ENCODE measurements around the gene GPHN. TPM values are rescaled to one million over a fixed set of nuclear protein-coding genes. Genes with fewer than 3 reads are reported as not detected.
"Not testable (repeated sequence)": the region's sequence is repeated elsewhere in the genome, so short reads cannot be mapped to it uniquely, and the experiment has no call there.

The GPHN gene
- total and polyA plus RNA-seq, 2 experiments from 2014 or later = 15.1 to 20.1 TPM

DNA sequence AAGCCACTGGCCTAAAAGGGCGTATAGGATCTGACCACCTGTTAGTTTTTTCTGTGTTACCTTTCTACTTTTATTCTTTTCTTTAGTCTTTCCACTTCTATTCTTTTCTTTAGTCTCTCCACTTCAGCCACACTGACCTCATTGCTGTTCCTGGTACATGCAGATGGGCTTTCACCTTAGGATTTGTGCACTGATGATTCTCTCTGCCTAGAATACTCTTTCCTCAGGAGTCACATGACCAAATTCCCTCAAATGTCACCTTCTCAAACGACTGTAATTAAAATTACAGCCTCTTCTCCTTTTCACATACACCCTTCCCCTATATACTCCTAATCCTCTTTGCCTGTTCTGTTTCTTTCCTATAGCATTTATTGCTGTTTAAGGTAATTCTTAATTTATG, 36.0 kb downstream of the GPHN start:
- TF ChIP-seq, protein P1, sequence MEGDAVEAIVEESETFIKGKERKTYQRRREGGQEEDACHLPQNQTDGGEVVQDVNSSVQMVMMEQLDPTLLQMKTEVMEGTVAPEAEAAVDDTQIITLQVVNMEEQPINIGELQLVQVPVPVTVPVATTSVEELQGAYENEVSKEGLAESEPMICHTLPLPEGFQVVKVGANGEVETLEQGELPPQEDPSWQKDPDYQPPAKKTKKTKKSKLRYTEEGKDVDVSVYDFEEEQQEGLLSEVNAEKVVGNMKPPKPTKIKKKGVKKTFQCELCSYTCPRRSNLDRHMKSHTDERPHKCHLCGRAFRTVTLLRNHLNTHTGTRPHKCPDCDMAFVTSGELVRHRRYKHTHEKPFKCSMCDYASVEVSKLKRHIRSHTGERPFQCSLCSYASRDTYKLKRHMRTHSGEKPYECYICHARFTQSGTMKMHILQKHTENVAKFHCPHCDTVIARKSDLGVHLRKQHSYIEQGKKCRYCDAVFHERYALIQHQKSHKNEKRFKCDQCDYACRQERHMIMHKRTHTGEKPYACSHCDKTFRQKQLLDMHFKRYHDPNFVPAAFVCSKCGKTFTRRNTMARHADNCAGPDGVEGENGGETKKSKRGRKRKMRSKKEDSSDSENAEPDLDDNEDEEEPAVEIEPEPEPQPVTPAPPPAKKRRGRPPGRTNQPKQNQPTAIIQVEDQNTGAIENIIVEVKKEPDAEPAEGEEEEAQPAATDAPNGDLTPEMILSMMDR (IDR thresholded peaks at IDR 0.05; ENCODE audit: low read depth, low read length) = no peak
- Histone ChIP-seq H3K36me3 (no peaks in the 10 kb centered on the region), H3K4me1 (ENCODE audit: low read depth) (no peaks in the 10 kb centered on the region), H3K9me3 (ENCODE audit: low read depth) (no peaks in the 10 kb centered on the region), H3K27me3 (no peaks in the 10 kb centered on the region), H3K27ac (no peak overlapping the region), H3K4me3 (no peak overlapping the region)
- no peak for DNase-seq (ENCODE audit: low read depth in 1 of 2, low spot score in 1 of 2)

DNA sequence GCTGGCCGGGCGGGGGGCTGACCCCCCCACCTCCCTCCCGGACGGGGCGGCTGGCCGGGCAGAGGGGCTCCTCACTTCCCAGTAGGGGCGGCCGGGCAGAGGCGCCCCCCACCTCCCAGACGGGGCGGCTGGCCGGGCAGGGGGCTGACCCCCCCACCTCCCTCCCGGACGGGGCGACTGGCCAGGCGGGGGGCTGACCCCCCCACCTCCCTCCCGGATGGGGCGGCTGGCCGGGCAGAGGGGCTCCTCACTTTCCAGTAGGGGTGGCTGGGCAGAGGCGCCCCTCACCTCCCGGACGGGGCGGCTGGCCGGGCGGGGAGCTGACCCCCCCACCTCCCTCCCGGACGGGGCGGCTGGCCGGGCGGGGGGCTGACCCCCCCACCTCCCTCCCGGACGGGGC, 37.2 kb downstream of the GPHN start:
- not testable (repeated sequence) for H3K9me3 ChIP-seq (ENCODE audit: low read depth); H3K27me3 ChIP-seq; DNase-seq (ENCODE audit: low read depth in 1 of 2, low spot score in 1 of 2); H3K4me3 ChIP-seq; H3K4me1 ChIP-seq (ENCODE audit: low read depth); H3K36me3 ChIP-seq; H3K27ac ChIP-seq

DNA sequence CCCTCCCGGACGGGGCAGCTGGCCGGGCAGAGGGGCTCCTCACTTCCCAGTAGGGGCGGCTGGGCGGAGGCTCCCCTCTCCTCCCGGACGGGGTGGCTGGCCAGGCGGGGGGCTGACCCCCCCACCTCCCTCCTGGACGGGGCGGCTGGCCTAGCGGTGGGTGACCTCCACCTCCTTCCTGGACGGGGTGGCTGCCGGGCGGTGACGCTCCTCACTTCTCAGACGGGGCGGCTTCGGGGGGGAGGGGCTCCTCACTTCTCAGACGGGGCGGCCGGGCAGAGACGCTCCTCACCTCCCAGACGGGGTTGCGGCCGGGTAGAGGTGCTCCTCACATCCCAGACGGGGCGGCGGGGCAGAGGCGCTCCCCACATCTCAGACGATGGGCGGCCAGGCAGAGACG, 37.8 kb downstream of the GPHN start:
- not testable (repeated sequence) for H3K4me1 ChIP-seq (ENCODE audit: low read depth); H3K4me3 ChIP-seq; H3K36me3 ChIP-seq; H3K9me3 ChIP-seq (ENCODE audit: low read depth); H3K27ac ChIP-seq; H3K27me3 ChIP-seq; DNase-seq (ENCODE audit: low read depth in 1 of 2, low spot score in 1 of 2)

DNA sequence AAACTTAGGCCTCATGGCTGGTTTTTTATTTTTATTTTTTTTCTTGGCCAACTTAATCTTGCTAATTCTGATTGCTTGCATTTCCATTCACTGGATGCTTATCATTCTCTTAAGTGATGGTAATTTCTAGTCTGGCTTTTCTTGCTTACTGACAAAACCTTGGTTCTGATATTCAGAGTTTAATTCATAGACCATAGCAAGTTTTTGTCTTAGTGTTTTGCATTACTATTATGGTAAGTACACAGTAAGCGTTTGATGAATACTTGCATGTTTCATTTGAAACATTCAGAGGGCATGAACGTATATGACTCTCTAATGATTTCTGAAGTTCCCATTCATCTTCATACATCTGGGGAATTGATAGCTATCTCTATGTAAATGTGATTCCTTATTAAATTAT, 55.8 kb downstream of the GPHN start:
- Histone ChIP-seq H3K9me3 (ENCODE audit: low read depth) (no peaks in the 10 kb centered on the region), H3K4me3 (no peak overlapping the region), H3K4me1 (ENCODE audit: low read depth) (no peaks in the 10 kb centered on the region), H3K36me3 (no peaks in the 10 kb centered on the region), H3K27me3 (no peaks in the 10 kb centered on the region), H3K27ac (no peak overlapping the region)
- TF ChIP-seq, protein P1 (IDR thresholded peaks at IDR 0.05; ENCODE audit: low read depth, low read length) = no peak
- DNase-seq (ENCODE audit: low read depth in 1 of 2, low spot score in 1 of 2) = no peak

DNA sequence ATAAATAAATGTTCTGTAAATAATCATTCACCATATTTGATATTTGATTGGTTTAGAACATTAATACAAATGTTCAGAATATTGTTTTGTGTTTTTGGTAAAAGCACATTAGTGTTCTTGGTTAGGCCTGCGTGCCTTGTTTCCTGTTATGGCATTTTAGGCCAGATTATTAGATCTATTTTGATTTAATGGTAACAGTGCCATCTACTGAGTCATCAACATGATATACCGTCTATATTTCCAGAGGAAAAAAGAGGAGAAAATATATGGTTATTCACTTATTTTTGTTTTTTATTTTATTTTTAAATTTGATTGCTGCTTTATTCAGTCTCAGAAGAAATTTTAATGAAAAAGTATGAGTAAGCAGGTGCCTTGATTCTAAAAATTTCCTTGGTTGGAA, 60.3 kb downstream of the GPHN start:
- no peaks in the 10 kb centered on the region for H3K9me3 ChIP-seq (ENCODE audit: low read depth)
- no peaks in the 10 kb centered on the region for H3K4me1 ChIP-seq (ENCODE audit: low read depth)
- no peak overlapping the region for H3K4me3 ChIP-seq
- no peaks in the 10 kb centered on the region for H3K27me3 ChIP-seq
- no peaks in the 10 kb centered on the region for H3K36me3 ChIP-seq
- no peak overlapping the region for H3K27ac ChIP-seq
- TF ChIP-seq, protein P1 (IDR thresholded peaks at IDR 0.05; ENCODE audit: low read depth, low read length) = no peak
- DNase-seq (ENCODE audit: low read depth in 1 of 2, low spot score in 1 of 2) = peak in 1 of 2 donors; percentile 4

DNA sequence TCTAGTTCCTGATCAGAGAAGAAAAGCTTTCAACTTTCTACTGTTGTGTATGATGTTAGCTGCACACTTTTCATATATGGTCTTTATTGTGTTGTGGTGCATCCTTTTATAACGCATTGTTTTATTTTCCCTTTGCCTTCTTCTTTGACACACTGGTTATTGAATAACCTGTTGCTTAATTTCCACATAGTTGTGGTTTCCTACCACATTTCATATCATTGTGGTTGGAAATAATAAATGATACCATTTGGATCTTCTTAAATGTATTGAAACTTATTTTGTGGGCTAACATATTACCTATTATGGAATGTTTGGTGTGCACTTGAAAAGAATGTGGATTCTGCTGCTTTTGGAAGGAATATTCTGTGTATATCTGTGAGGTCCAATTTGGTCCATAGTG, 64.9 kb downstream of the GPHN start:
- Histone ChIP-seq H3K36me3 (no peaks in the 10 kb centered on the region), H3K27ac (no peak overlapping the region), H3K4me3 (no peak overlapping the region), H3K4me1 (ENCODE audit: low read depth) (no peaks in the 10 kb centered on the region), H3K9me3 (ENCODE audit: low read depth) (no peaks in the 10 kb centered on the region), H3K27me3 (no peaks in the 10 kb centered on the region)
- DNase-seq (ENCODE audit: low read depth in 1 of 2, low spot score in 1 of 2) = peak in 1 of 2 donors; percentile 8
- TF ChIP-seq, protein P1 (IDR thresholded peaks at IDR 0.05; ENCODE audit: low read depth, low read length) = no peak

DNA sequence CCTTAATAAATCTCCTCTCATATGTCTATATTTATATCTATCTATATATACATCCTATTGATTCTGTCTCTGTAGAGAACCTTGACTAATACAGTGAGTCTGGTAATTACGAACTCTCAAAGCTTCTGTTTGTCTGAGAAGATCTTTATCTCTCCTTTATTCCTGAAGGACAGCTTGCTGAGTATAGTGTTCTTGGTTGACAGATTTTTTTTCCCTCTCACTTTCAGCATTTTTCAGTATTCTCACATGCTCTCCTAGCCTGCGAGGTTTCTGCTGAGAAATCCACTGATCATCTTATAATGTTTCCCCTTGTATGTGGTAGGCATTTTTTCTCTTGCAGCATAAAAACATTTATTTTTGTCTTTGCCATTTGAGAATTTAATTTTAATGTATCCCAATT, 67.1 kb downstream of the GPHN start:
- Histone ChIP-seq H3K9me3 (ENCODE audit: low read depth) (no peaks in the 10 kb centered on the region), H3K4me1 (ENCODE audit: low read depth) (no peaks in the 10 kb centered on the region), H3K27ac (no peak overlapping the region), H3K27me3 (no peaks in the 10 kb centered on the region), H3K36me3 (no peaks in the 10 kb centered on the region), H3K4me3 (no peak overlapping the region)
- TF ChIP-seq, protein P1 (IDR thresholded peaks at IDR 0.05; ENCODE audit: low read depth, low read length) = no peak
- no peak for DNase-seq (ENCODE audit: low read depth in 1 of 2, low spot score in 1 of 2)

All from cardiac muscle cell (in vitro differentiated cells and primary cell).